Heart left ventricle (tissue), 13 donors: ENCODE data around the gene ADCY3.

Experiments
- POLR2A ChIP-seq, 2 donors: fragments of 450-650 bp; IDR thresholded peaks; one replicate each; pipeline ENCODE4 v1.6.1; 2017; ENCODE audit warnings: antibody characterized with exemption in 2 of 2, mild to moderate bottlenecking in 2 of 2, moderate library complexity in 2 of 2
- TF ChIP-seq, protein P1 (sequence below), 12 donors: fragments of 200-600 bp; sonication (generic) in 4 of 12; IDR thresholded peaks; one replicate each; pipeline versions ENCODE4 v1.5.0 to v1.8.0; 2018 to 2022; ENCODE audit warnings: antibody characterized with exemption in 12 of 12, mild to moderate bottlenecking in 5 of 12
- donor health status: ischemic (EF 13 %, LVEDD 7.1; RV severe dilation, severe dysfunction).
- donor health status: DM: no; HTN: yes; CAD: no.
- donor health status: DM: no; HTN: no; CAD: no.
- donor health status: ischemic (EF 25% LVEDD 6.9; RV normal size, moderate dysfunction).
- donor health status: ischemic (EF 25% LVEDD 5.7; RV mildly dilated, moderate dysfunction).
- donor health status: ischemic (EF 35%, LVEDD 5.7; RV mildly dilated, moderate dysfunction).
- donor health status: nonischemic (EF 11% LVEDD 7.7; RV severe dilation, severe dysfunction).
- donor health status: DM: yes; HTN: yes; CAD: no.
- donor health status: PGD.
- donor health status: ischemic (EF 29% LVEDD 5.4; RV normal size, mild dysfunction).
- donor health status: nonischemic (EF 23%, LVEDD 6.1; RV moderate dilation, normal function).

DNA sequence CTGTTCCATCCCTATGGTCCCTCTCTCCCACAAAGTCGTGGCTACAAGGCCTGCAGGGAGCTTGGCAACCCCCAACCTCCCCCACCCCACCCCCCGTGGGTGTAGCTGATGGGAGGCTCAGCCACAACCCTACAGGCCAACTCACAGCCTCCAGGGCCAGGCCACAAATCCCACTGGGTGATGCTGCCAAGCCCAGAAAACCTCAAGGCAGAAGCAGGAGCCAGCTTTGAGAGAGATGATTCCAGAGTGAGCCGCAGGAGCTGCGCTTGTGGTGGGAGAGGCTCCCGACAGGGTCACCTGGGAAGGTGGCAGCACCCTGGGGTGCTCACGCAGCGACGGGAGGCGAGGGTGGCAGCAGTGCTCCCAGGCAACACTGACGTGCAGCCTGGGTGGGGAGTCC, 44.8 kb downstream of the ADCY3 start:
- TF ChIP-seq, protein P1, sequence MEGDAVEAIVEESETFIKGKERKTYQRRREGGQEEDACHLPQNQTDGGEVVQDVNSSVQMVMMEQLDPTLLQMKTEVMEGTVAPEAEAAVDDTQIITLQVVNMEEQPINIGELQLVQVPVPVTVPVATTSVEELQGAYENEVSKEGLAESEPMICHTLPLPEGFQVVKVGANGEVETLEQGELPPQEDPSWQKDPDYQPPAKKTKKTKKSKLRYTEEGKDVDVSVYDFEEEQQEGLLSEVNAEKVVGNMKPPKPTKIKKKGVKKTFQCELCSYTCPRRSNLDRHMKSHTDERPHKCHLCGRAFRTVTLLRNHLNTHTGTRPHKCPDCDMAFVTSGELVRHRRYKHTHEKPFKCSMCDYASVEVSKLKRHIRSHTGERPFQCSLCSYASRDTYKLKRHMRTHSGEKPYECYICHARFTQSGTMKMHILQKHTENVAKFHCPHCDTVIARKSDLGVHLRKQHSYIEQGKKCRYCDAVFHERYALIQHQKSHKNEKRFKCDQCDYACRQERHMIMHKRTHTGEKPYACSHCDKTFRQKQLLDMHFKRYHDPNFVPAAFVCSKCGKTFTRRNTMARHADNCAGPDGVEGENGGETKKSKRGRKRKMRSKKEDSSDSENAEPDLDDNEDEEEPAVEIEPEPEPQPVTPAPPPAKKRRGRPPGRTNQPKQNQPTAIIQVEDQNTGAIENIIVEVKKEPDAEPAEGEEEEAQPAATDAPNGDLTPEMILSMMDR (IDR thresholded peaks at IDR 0.05), result no peak
- TF ChIP-seq POLR2A (IDR thresholded peaks at IDR 0.05), result no peak
